HepG2 (cell line): ENCODE results near the gene AFTPH.

Experiments used
- CREB1 ChIP-seq, 2 experiments: fragments of 450-650 bp in 1 of 2; IDR thresholded peaks; 2 replicates each; pipeline ENCODE4 v1.6.1; 2016 to 2017; ENCODE audit warnings: control low read depth in 1 of 2, mild to moderate bottlenecking in 1 of 2, missing compliant biosample characterization in 1 of 2, missing genetic modification characterization in 1 of 2
- ELF4 ChIP-seq: sonication (generic); formaldehyde crosslinking; IDR thresholded peaks from 2 replicates; pipeline ENCODE4 v1.5.0; 2020; ENCODE audit warnings: missing genetic modification reagents, mild to moderate bottlenecking, moderate library complexity, borderline replicate concordance
- POLR2A ChIP-seq, 2 experiments: IDR thresholded peaks; 2 replicates each; pipeline ENCODE4 v1.6.1; 2011; ENCODE audit warnings: low read depth in 2 of 2, low read length in 2 of 2, mild to moderate bottlenecking in 1 of 2, moderate library complexity in 1 of 2; ENCODE audit not compliant: insufficient read depth in 1 of 2
- RNF2 ChIP-seq: fragments of 450-650 bp; conservative IDR thresholded peaks from 2 replicates; pipeline ENCODE4 v1.6.1; 2016; ENCODE audit warnings: low read depth
- SP1 ChIP-seq, 2 experiments: fragments of 450-650 bp in 1 of 2; sonication (generic) in 1 of 2; formaldehyde crosslinking in 1 of 2; IDR thresholded peaks; 2 replicates each; pipeline versions ENCODE4 v1.4.0 to v1.6.1; 2016 to 2020; ENCODE audit warnings: missing genetic modification reagents in 1 of 2
- SRF ChIP-seq: IDR thresholded peaks from 2 replicates; pipeline ENCODE4 v1.6.1; 2011; ENCODE audit warnings: mild to moderate bottlenecking, low read depth, low read length, moderate library complexity
- ZFP36 ChIP-seq: fragments of 150-350 bp; IDR thresholded peaks from 2 replicates; pipeline ENCODE4 v1.6.1; 2018; ENCODE audit warnings: borderline replicate concordance, low read length, low read depth; ENCODE audit not compliant: partially characterized antibody
- ZNF777 ChIP-seq: sonication (generic); formaldehyde crosslinking; IDR thresholded peaks from 2 replicates; pipeline ENCODE4 v1.4.0; 2020; ENCODE audit warnings: missing genetic modification reagents

GRCh38 chr2:64581777-64582539 lies 57.8 kb downstream of the AFTPH start:
- TF ChIP-seq CREB1 (IDR thresholded peaks at IDR 0.05) (no peak), CREB1 (CRISPR knock-in tag; IDR thresholded peaks at IDR 0.05) (no peak), ELF4 (CRISPR knock-in tag) (no peak), ZNF777 (CRISPR knock-in tag) (no peak), RNF2 (no peak), ZFP36 (no peak), SRF (no peak), SP1 (IDR thresholded peaks at IDR 0.05) (no peak), SP1 (CRISPR knock-in tag; IDR thresholded peaks at IDR 0.05) (no peak), POLR2A (IDR thresholded peaks at IDR 0.05; ENCODE audit: insufficient read depth in 1 of 2, low read depth in 2 of 2, low read length in 2 of 2) (no peak)
